Measurements from ENCODE around the gene DDX43.
"Not testable (repeated sequence)": the region's sequence is repeated elsewhere in the genome, so short reads cannot be mapped to it uniquely, and the experiment has no call there.

The DDX43 gene

GRCh38 chr6:73388800-73389512, 5.7 kb upstream of the DDX43 start:
- peak; percentile 13 to 48 for DNase-seq (ENCODE audit: low read depth in 2 of 2)

- DNase-seq (ENCODE audit: low read depth in 2 of 2): no peak
These were observed 4.8 kb upstream of the DDX43 start for GRCh38 chr6:73389854-73390253.

GRCh38 chr6:73391675-73392074, 3.0 kb upstream of the DDX43 start:
- DNase-seq (ENCODE audit: low read depth in 2 of 2): no peak

GRCh38 chr6:73392188-73392587, 2.4 kb upstream of the DDX43 start:
- DNase-seq (ENCODE audit: low read depth in 2 of 2): not testable (repeated sequence)

- no peak for DNase-seq (ENCODE audit: low read depth in 2 of 2)
These were observed 1.4 kb upstream of the DDX43 start for GRCh38 chr6:73393278-73393677.

GRCh38 chr6:73395875-73396274, 1.2 kb downstream of the DDX43 start:
- DNase-seq (ENCODE audit: low read depth in 2 of 2): no peak

- no peak for DNase-seq (ENCODE audit: low read depth in 2 of 2)
These were observed 6.0 kb downstream of the DDX43 start for GRCh38 chr6:73400656-73401055.

- DNase-seq (ENCODE audit: low read depth in 2 of 2): no peak
These were observed 14.8 kb downstream of the DDX43 start for GRCh38 chr6:73409395-73409794.

GRCh38 chr6:73413102-73413501, 18.5 kb downstream of the DDX43 start:
- DNase-seq (ENCODE audit: low read depth in 2 of 2): no peak

GRCh38 chr6:73418081-73418741, 23.6 kb downstream of the DDX43 start:
- no peak for DNase-seq (ENCODE audit: low read depth in 2 of 2)

GRCh38 chr6:73421534-73421933, 26.9 kb downstream of the DDX43 start:
- DNase-seq (ENCODE audit: low read depth in 2 of 2): no peak

GRCh38 chr6:73435236-73435635, 40.6 kb downstream of the DDX43 start:
- DNase-seq (ENCODE audit: low read depth in 2 of 2): no peak

GRCh38 chr6:73443555-73443954, 48.9 kb downstream of the DDX43 start:
- no peak for DNase-seq (ENCODE audit: low read depth in 2 of 2)

GRCh38 chr6:73451223-73452106, 56.8 kb downstream of the DDX43 start:
- peak; percentile 17 to 38 for DNase-seq (ENCODE audit: low read depth in 2 of 2)

- peak; percentile 61 to 79 for DNase-seq (ENCODE audit: low read depth in 2 of 2)
These were observed 57.5 kb downstream of the DDX43 start, which contains the start of gene CGAS for GRCh38 chr6:73452107-73452461. Gene CGAS (minus strand): TSS chr6:73452297. CDS start chr6:73452181, 116 bp downstream.

- DNase-seq (ENCODE audit: low read depth in 2 of 2): no peak
These were observed 61.4 kb downstream of the DDX43 start for GRCh38 chr6:73455865-73456629.

- not testable (repeated sequence) for DNase-seq (ENCODE audit: low read depth in 2 of 2)
These were observed 64.8 kb downstream of the DDX43 start for GRCh38 chr6:73459474-73459873.

GRCh38 chr6:73460056-73460455, 65.4 kb downstream of the DDX43 start:
- no peak for DNase-seq (ENCODE audit: low read depth in 2 of 2)

GRCh38 chr6:73461537-73462350, 67.1 kb downstream of the DDX43 start, which contains the start of gene MTO1:
Gene MTO1 (plus strand): TSS chr6:73461737. CDS start chr6:73461855, 118 bp downstream.
- peak; percentile 67 to 76 for DNase-seq (ENCODE audit: low read depth in 2 of 2)

Measured in stimulated activated CD4-positive, alpha-beta T cell treated with anti-CD3 and anti-CD28 coated beads, Interleukin-12 subunit alpha, Interleukin-12 subunit beta, amount 100 ng/mL, for 24 hours (primary cell).